NT2/D1 (cell line): Measurements from ENCODE around the gene TENT4B.

Experiments
- YY1 ChIP-seq: IDR thresholded peaks from 2 replicates; pipeline ENCODE4 v1.6.1; 2011; ENCODE audit not compliant: insufficient read length, insufficient read depth
- ZNF274 ChIP-seq: IDR thresholded peaks from 2 replicates; pipeline ENCODE4 v1.6.1; 2011; ENCODE audit warnings: mild to moderate bottlenecking, low read depth, low read length

DNA sequence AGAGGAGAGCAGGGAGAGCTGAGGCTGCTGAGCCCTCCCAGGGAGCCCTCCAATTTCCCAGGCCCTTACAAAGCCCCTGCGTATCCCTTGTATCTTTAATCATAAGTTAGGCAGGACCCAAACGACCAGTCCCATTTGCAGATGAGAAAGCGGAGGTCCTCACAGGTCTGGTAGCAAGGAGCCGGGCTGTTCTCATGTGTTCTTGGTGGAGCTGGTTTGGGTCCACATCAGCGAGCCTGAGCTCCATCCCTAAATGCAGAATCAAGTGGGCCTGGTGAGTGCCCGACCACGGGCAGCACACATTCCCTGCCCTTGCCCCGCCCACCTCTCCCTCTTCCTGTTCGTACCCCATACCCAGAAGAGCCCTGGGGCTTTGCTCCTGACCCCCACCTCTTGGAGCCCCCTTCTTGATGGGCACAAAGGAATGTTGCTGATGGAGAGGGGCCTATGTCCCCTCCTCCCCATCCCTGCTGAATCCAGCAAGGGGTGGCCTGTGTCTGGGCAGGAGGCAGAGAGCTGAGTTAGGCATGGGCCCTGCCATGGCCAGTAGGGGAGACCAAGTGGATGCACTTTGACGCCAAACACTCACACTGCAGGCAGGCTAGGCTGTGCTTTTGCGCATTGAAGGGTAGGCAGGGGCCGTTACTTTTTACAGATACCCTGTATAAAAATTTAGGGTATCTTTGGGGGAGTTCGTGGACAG, 95.0 kb downstream of the TENT4B start:
- TF ChIP-seq ZNF274 (no peak), YY1 (no peak)
